ENCODE data around the gene ZNF385D. TPM values are rescaled to one million over a fixed set of nuclear protein-coding genes. Genes with fewer than 3 reads are reported as not detected.

ZNF385D gene
- total RNA-seq, 1 experiment from 2014 or later = 9.6 TPM

GRCh38 chr3:21781355-21781754, 30.3 kb upstream of the ZNF385D start:
- Mint-ChIP-seq H3K4me3 (no peak overlapping the region), H3K9me3 (no peaks in the 10 kb centered on the region), H3K27ac (no peak overlapping the region), H3K36me3 (no peaks in the 10 kb centered on the region), H3K27me3 (ENCODE audit: low read depth) (no peaks in the 10 kb centered on the region), H3K4me1 (no peaks in the 10 kb centered on the region)
- ATAC-seq (no peak), DNase-seq (ENCODE audit: low spot score) (no peak)
- POLR2A ChIA-PET = no interaction called here
- CTCF ChIA-PET = no interaction called here
- TF ChIP-seq ZNF416 (CRISPR knock-in tag; IDR thresholded peaks at IDR 0.05) = no peak
- no peak for TF ChIP-seq TEAD1 (CRISPR knock-in tag; IDR thresholded peaks at IDR 0.05)
- no peak for TF ChIP-seq ZNF425 (CRISPR knock-in tag; conservative IDR thresholded peaks at IDR 0.05)
- TF ChIP-seq ZSCAN18 (CRISPR knock-in tag; IDR thresholded peaks at IDR 0.05) = no peak
- TF ChIP-seq ZNF138 (CRISPR knock-in tag; conservative IDR thresholded peaks at IDR 0.05) = no peak
- TF ChIP-seq HMGA2 (CRISPR knock-in tag; IDR thresholded peaks at IDR 0.05) = no peak
- TF ChIP-seq ZNF281 (CRISPR knock-in tag; IDR thresholded peaks at IDR 0.05) = no peak
- TF ChIP-seq ESRRA (CRISPR knock-in tag; IDR thresholded peaks at IDR 0.05; ENCODE audit: borderline replicate concordance) = no peak
- no peak for TF ChIP-seq FOXJ3 (CRISPR knock-in tag; IDR thresholded peaks at IDR 0.05; ENCODE audit: borderline replicate concordance)
- no peak for TF ChIP-seq NR2C2 (CRISPR knock-in tag; IDR thresholded peaks at IDR 0.05)

GRCh38 chr3:21779909-21780308, 28.9 kb upstream of the ZNF385D start:
- no peak overlapping the region for H3K27ac Mint-ChIP-seq
- ChIA-PET POLR2A (no interaction called here), CTCF (no interaction called here)
- no peaks in the 10 kb centered on the region for H3K36me3 Mint-ChIP-seq
- H3K4me3 Mint-ChIP-seq = no peak overlapping the region
- H3K4me1 Mint-ChIP-seq = no peaks in the 10 kb centered on the region
- no peak for ATAC-seq
- no peak for DNase-seq (ENCODE audit: low spot score)
- H3K27me3 Mint-ChIP-seq (ENCODE audit: low read depth) = no peaks in the 10 kb centered on the region
- H3K9me3 Mint-ChIP-seq = no peaks in the 10 kb centered on the region
- no peak for TF ChIP-seq FOXK1 (CRISPR knock-in tag; IDR thresholded peaks at IDR 0.05)
- TF ChIP-seq ATF1 (CRISPR knock-in tag; IDR thresholded peaks at IDR 0.05) = no peak
- no peak for TF ChIP-seq SP1 (CRISPR knock-in tag; conservative IDR thresholded peaks at IDR 0.05)
- no peak for TF ChIP-seq KAT7 (CRISPR knock-in tag; IDR thresholded peaks at IDR 0.05; ENCODE audit: borderline replicate concordance)
- no peak for TF ChIP-seq NR2C2 (CRISPR knock-in tag; IDR thresholded peaks at IDR 0.05)
- no peak for TF ChIP-seq USF2 (CRISPR knock-in tag; IDR thresholded peaks at IDR 0.05)
- TF ChIP-seq ZNF512 (CRISPR knock-in tag; IDR thresholded peaks at IDR 0.05; ENCODE audit: borderline replicate concordance) = no peak
- no peak for TF ChIP-seq ZBTB21 (CRISPR knock-in tag; IDR thresholded peaks at IDR 0.05; ENCODE audit: borderline replicate concordance)
- TF ChIP-seq AFF4 (CRISPR knock-in tag; IDR thresholded peaks at IDR 0.05; ENCODE audit: borderline replicate concordance) = no peak
- no peak for TF ChIP-seq ZNF416 (CRISPR knock-in tag; IDR thresholded peaks at IDR 0.05)
- no peak for TF ChIP-seq NR3C1 (CRISPR knock-in tag; conservative IDR thresholded peaks at IDR 0.05; ENCODE audit: low read depth)
- TF ChIP-seq MAX (CRISPR knock-in tag; IDR thresholded peaks at IDR 0.05) = no peak
- no peak for TF ChIP-seq ZNF121 (CRISPR knock-in tag; IDR thresholded peaks at IDR 0.05)
- TF ChIP-seq ATF3 (CRISPR knock-in tag; conservative IDR thresholded peaks at IDR 0.05) = no peak
